ENCODE results near the gene FLNB.

FLNB gene

DNA sequence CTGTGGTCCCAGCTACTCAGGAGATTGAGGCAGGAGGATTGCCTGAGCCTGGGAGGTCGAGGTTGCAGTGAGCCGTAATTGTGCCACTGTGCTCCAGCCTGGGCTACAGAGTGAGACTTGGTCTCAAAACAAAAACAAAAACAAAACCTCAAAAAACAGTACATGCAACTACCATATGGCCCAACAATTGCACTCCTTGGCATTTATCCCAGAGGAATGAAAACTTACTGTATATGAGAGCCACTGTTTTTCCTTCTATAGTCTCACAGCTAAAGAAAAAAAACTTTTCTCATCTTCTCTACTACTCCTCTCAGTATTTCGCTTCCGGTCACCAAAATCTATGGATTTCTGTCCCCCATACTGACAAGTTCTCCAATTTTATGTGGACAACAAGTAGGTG is 84.3 kb downstream of the FLNB start:
- TF ChIP-seq, protein P1, sequence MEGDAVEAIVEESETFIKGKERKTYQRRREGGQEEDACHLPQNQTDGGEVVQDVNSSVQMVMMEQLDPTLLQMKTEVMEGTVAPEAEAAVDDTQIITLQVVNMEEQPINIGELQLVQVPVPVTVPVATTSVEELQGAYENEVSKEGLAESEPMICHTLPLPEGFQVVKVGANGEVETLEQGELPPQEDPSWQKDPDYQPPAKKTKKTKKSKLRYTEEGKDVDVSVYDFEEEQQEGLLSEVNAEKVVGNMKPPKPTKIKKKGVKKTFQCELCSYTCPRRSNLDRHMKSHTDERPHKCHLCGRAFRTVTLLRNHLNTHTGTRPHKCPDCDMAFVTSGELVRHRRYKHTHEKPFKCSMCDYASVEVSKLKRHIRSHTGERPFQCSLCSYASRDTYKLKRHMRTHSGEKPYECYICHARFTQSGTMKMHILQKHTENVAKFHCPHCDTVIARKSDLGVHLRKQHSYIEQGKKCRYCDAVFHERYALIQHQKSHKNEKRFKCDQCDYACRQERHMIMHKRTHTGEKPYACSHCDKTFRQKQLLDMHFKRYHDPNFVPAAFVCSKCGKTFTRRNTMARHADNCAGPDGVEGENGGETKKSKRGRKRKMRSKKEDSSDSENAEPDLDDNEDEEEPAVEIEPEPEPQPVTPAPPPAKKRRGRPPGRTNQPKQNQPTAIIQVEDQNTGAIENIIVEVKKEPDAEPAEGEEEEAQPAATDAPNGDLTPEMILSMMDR (IDR thresholded peaks at IDR 0.05), result no peak
- Histone ChIP-seq H3K27ac (no peak overlapping the region), H3K4me3 (ENCODE audit: low read depth in 1 of 2, low read length in 1 of 2) (no peak overlapping the region), H3K36me3 (no peaks in the 10 kb centered on the region), H3K9me3 (no peaks in the 10 kb centered on the region), H3K27me3 (no peaks in the 10 kb centered on the region), H3K4me1 (ENCODE audit: control insufficient read depth in 1 of 2, insufficient read depth in 1 of 2, low read depth in 1 of 2, low read length in 1 of 2) (no peaks in the 10 kb centered on the region)

DNA sequence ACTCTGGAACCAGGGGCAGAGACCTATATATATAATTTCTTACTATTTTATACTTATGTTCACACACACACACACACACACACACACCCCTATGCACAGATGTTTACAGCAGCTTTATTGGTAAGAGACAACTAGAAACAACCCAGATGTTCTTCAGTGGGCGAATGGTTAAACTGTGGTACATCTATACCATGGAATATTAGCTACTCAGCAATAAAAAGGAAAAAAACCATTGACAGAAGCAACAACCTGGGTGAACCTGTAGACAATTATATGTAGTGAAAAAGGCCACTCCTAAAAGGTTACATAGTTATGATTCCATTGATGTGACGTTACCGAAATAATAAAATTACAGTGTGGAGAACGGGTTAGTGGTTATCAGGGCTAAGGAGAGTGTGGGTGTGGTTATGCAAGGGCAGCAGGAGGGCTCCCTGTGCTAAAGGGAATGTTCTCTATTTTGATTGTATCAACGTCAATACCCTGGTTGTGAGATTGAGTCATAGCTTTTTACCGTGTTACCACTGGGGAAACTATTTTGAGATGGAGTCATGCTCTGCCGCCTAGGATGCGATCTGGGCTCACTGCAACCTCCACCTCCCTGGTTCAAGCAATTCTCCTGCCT is 85.5 kb downstream of the FLNB start:
- no peaks in the 10 kb centered on the region for H3K4me1 ChIP-seq (ENCODE audit: control insufficient read depth in 1 of 2, insufficient read depth in 1 of 2, low read depth in 1 of 2, low read length in 1 of 2)
- no peaks in the 10 kb centered on the region for H3K9me3 ChIP-seq
- no peak overlapping the region for H3K27ac ChIP-seq
- no peaks in the 10 kb centered on the region for H3K27me3 ChIP-seq
- TF ChIP-seq, protein P1 (IDR thresholded peaks at IDR 0.05), result no peak
- no peaks in the 10 kb centered on the region for H3K36me3 ChIP-seq
- no peak overlapping the region for H3K4me3 ChIP-seq (ENCODE audit: low read depth in 1 of 2, low read length in 1 of 2)

DNA sequence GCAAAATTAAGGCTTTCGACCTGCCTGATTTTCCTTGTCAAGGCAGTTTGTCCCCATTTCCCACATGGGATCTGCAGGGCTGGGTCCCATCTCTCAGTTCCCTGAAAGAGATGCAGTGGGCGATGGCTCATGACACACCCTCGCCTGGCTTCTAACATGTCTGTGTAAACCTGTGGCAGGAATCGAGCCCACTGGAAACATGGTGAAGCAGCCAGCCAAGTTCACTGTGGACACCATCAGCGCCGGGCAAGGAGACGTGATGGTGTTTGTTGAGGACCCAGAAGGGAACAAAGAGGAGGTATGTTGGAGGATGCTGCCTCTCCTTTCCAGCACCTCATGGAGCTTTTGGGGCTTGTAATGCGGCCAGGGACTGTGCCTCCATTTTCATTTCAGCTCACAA is 86.4 kb downstream of the FLNB start:
- Histone ChIP-seq H3K4me3 (ENCODE audit: low read depth in 1 of 2, low read length in 1 of 2) (no peak overlapping the region), H3K36me3 (no peaks in the 10 kb centered on the region), H3K27ac (no peak overlapping the region), H3K9me3 (no peaks in the 10 kb centered on the region), H3K27me3 (no peaks in the 10 kb centered on the region), H3K4me1 (ENCODE audit: control insufficient read depth in 1 of 2, insufficient read depth in 1 of 2, low read depth in 1 of 2, low read length in 1 of 2) (no peaks in the 10 kb centered on the region)
- TF ChIP-seq, protein P1 (IDR thresholded peaks at IDR 0.05), result no peak

DNA sequence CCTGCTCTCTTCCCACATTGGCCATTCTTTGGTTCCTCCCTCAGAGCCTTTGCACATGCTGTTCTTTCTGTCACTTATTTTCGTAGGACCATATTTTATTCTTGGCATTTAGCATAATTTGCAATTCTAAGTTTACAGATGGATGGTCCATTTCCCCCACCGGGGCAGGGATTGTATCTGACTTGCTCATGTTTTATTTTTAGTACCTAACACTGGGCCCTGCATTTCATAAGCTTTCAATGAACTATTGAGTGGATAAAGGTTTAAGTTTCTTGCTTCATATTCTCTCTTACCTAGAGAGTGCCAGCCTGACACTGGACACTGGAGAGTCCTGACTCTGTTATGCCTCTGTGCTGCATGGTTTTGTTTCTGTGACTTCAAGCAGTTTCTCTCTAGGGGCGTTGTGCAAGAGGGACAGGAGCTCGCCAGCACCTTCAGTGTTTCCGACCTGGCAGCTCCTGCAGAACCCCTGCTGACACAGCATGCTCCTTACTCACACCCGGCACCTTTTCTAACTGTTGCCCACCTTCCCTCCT is 87.4 kb downstream of the FLNB start:
- Histone ChIP-seq H3K27me3 (no peaks in the 10 kb centered on the region), H3K4me3 (ENCODE audit: low read depth in 1 of 2, low read length in 1 of 2) (no peak overlapping the region), H3K36me3 (no peaks in the 10 kb centered on the region), H3K9me3 (no peaks in the 10 kb centered on the region), H3K27ac (no peak overlapping the region), H3K4me1 (ENCODE audit: control insufficient read depth in 1 of 2, insufficient read depth in 1 of 2, low read depth in 1 of 2, low read length in 1 of 2) (no peaks in the 10 kb centered on the region)
- TF ChIP-seq, protein P1 (IDR thresholded peaks at IDR 0.05), result no peak

DNA sequence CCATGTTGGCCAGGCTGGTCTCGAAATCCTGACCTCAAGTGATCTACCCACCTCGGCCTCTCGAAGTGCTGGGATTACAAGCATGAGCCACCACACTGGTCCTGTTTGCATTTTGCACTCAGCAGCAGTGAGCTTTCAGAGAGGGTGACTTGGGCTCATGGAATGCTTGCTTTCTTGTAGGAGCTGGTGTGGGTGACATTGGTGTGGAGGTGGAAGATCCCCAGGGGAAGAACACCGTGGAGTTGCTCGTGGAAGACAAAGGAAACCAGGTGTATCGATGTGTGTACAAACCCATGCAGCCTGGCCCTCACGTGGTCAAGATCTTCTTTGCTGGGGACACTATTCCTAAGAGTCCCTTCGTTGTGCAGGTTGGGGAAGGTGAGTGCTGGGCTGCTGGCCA is 90.3 kb downstream of the FLNB start:
- TF ChIP-seq, protein P1 (IDR thresholded peaks at IDR 0.05), result no peak
- no peaks in the 10 kb centered on the region for H3K9me3 ChIP-seq
- no peaks in the 10 kb centered on the region for H3K36me3 ChIP-seq
- no peaks in the 10 kb centered on the region for H3K4me1 ChIP-seq (ENCODE audit: control insufficient read depth in 1 of 2, insufficient read depth in 1 of 2, low read depth in 1 of 2, low read length in 1 of 2)
- no peak overlapping the region for H3K27ac ChIP-seq
- H3K27me3 ChIP-seq, result no peaks in the 10 kb centered on the region
- no peak overlapping the region for H3K4me3 ChIP-seq (ENCODE audit: low read depth in 1 of 2, low read length in 1 of 2)
